OCI-LY7 (cell line): ENCODE results near the gene NOVA1. TPM values are rescaled to one million over a fixed set of nuclear protein-coding genes. Genes with fewer than 3 reads are reported as not detected.

ENCODE experiments used
- BruUV-seq: library from RNA; stranded (reverse); fragments of 400-500 nt; replicated peaks from 2 replicates; lab custom pipeline; 2021; lab: Mats Ljungman, UMichigan
- CTCF ChIA-PET: fragments of 300-600 bp; sonication (Branson Sonifier 250); formaldehyde crosslinking; loops from one replicate; lab custom pipeline; 2022; ENCODE audit warnings: antibody characterized with exemption; ENCODE audit not compliant: unreplicated experiment; lab: Charles Lee
- POLR2A ChIA-PET: fragments of 300-600 bp; sonication (Branson Sonifier 250); formaldehyde crosslinking; loops from one replicate; lab custom pipeline; 2022; ENCODE audit warnings: antibody characterized with exemption; lab: Charles Lee
- DNase-seq: peaks from one replicate; pipeline ENCODE4 v3.0.0-alpha.2; 2015; ENCODE audit warnings: low spot score
- H2AFZ ChIP-seq: fragments of 200-600 bp; sonication (generic), shearing (Covaris generic); 2 replicates; pipeline ENCODE4 v1.6.1; 2014; ENCODE audit warnings: mild to moderate bottlenecking, antibody characterized with exemption, low read length, moderate library complexity
- H3K27ac ChIP-seq: fragments of 200-600 bp; sonication (generic); 2 replicates; pipeline ENCODE4 v1.5.1; 2014; ENCODE audit warnings: mixed run types, low read depth, mild to moderate bottlenecking, moderate library complexity, low read length, inconsistent platforms; ENCODE audit not compliant: poor library complexity, severe bottlenecking
- H3K36me3 ChIP-seq: fragments of 200-600 bp; sonication (generic); 2 replicates; pipeline ENCODE4 v1.6.1; 2014; ENCODE audit warnings: mild to moderate bottlenecking, antibody characterized with exemption, low read length, moderate library complexity, mixed read lengths; ENCODE audit not compliant: insufficient read depth
- H3K4me1 ChIP-seq: fragments of 200-600 bp; sonication (generic); 2 replicates; pipeline ENCODE4 v1.5.1; 2014; ENCODE audit warnings: mild to moderate bottlenecking, low read length; ENCODE audit not compliant: insufficient read depth, poor library complexity, severe bottlenecking
- H3K4me2 ChIP-seq: fragments of 200-600 bp; sonication (generic); 2 replicates; pipeline ENCODE4 v1.6.1; 2014; ENCODE audit warnings: mild to moderate bottlenecking, low read length
- H3K4me3 ChIP-seq: fragments of 200-600 bp; sonication (generic); 2 replicates; pipeline ENCODE4 v1.5.1; 2014; ENCODE audit warnings: mild to moderate bottlenecking, low read depth, low read length; ENCODE audit not compliant: poor library complexity, severe bottlenecking
- H3K79me2 ChIP-seq: fragments of 200-600 bp; sonication (generic); 2 replicates; pipeline ENCODE4 v1.6.1; 2016; ENCODE audit warnings: low read depth, mild to moderate bottlenecking, low read length, moderate library complexity, mixed read lengths; ENCODE audit not compliant: insufficient read depth
- H3K9me2 ChIP-seq: fragments of 200-600 bp; sonication (generic); 2 replicates; pipeline ENCODE4 v1.6.1; 2016; ENCODE audit warnings: mild to moderate bottlenecking, low read length, mixed read lengths; ENCODE audit not compliant: insufficient read depth
- H3K9me3 ChIP-seq: fragments of 200-600 bp; sonication (generic); 2 replicates; pipeline ENCODE4 v1.6.1; 2014; ENCODE audit warnings: mild to moderate bottlenecking, mixed run types, low read length, mixed read lengths
- H4K20me1 ChIP-seq: fragments of 200-600 bp; sonication (generic); 2 replicates; pipeline ENCODE4 v1.6.1; 2014; ENCODE audit warnings: mild to moderate bottlenecking, antibody characterized with exemption, low read length, moderate library complexity, mixed read lengths; ENCODE audit not compliant: insufficient read depth
- EZH2phosphoT487 ChIP-seq: fragments of 200-600 bp; sonication (generic); IDR thresholded peaks from 2 replicates; pipeline ENCODE4 v1.6.1; 2018; ENCODE audit warnings: low read depth, borderline replicate concordance, mild to moderate bottlenecking, mixed run types, antibody characterized with exemption, low read length, moderate library complexity, mixed read lengths
- intact Hi-C: fragments of 100-400 bp; cut with micrococcal nuclease; formaldehyde crosslinking; loops from one replicate; pipeline ENCODE4 v1.10.0; 2022; ENCODE audit not compliant: unreplicated experiment
- total RNA-seq, 2 experiments: library from RNA; depleted of rRNA in 1 of 2; stranded (reverse); fragments of >200 nt in 1 of 2; shearing (Covaris generic) in 1 of 2; gene quantifications; 2 replicates each; pipeline ENCODE4 v1.2.3, GENCODE V29; 2014 to 2022
- TF ChIP-seq, protein P1 (sequence below): fragments of 200-600 bp; sonication (generic); conservative IDR thresholded peaks from 2 replicates; pipeline ENCODE4 v1.5.1; 2014; ENCODE audit warnings: mild to moderate bottlenecking, antibody characterized with exemption, low read length, moderate library complexity, mixed read lengths

Gene NOVA1
- total RNA-seq, 2 experiments from 2014 or later = not detected

DNA sequence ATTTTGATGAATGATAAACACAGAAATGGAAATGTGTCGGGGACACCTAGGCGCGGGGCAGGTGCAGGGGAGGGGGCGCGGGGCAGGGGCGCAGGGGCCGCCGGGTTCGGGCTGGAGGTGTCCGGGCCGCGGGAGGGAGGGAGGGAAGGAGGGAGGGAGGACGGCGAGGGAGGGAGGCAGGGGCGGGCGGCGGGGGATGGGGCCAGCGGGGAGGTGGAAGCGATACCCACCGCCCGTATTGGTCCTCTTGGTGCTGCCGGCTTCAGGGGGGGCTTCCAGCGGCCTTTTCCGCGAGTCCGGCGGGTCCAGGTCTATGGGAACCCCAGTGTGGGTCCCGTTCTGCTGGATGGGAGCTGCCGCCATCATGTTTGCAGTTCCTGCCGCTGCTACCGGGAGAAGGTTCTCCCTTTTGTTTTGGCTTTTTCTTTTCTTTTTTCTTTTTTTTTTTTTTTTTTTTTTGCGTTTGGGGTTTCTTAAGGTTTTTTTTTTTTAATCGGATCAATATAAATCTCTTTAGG lies 703 bp downstream of the NOVA1 start:
- Histone ChIP-seq H3K4me3 (no peak overlapping the region), H3K36me3 (no peaks in the 10 kb centered on the region), H3K79me2 (no peaks in the 10 kb centered on the region), H2AFZ (no peak overlapping the region), H3K4me2 (no peak overlapping the region), H3K9me2 (no peaks in the 10 kb centered on the region), H4K20me1 (no peaks in the 10 kb centered on the region), H3K4me1 (no peaks in the 10 kb centered on the region), H3K9me3 (no peaks in the 10 kb centered on the region), H3K27ac (no peak overlapping the region)
- TF ChIP-seq EZH2phosphoT487 = no peak
- TF ChIP-seq, protein P1, sequence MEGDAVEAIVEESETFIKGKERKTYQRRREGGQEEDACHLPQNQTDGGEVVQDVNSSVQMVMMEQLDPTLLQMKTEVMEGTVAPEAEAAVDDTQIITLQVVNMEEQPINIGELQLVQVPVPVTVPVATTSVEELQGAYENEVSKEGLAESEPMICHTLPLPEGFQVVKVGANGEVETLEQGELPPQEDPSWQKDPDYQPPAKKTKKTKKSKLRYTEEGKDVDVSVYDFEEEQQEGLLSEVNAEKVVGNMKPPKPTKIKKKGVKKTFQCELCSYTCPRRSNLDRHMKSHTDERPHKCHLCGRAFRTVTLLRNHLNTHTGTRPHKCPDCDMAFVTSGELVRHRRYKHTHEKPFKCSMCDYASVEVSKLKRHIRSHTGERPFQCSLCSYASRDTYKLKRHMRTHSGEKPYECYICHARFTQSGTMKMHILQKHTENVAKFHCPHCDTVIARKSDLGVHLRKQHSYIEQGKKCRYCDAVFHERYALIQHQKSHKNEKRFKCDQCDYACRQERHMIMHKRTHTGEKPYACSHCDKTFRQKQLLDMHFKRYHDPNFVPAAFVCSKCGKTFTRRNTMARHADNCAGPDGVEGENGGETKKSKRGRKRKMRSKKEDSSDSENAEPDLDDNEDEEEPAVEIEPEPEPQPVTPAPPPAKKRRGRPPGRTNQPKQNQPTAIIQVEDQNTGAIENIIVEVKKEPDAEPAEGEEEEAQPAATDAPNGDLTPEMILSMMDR = no peak
- ChIA-PET POLR2A (no interaction called here), CTCF (no interaction called here)
- no peak for DNase-seq
- no TSS peak for BruUV-seq
- intact Hi-C loops = no loop called here

DNA sequence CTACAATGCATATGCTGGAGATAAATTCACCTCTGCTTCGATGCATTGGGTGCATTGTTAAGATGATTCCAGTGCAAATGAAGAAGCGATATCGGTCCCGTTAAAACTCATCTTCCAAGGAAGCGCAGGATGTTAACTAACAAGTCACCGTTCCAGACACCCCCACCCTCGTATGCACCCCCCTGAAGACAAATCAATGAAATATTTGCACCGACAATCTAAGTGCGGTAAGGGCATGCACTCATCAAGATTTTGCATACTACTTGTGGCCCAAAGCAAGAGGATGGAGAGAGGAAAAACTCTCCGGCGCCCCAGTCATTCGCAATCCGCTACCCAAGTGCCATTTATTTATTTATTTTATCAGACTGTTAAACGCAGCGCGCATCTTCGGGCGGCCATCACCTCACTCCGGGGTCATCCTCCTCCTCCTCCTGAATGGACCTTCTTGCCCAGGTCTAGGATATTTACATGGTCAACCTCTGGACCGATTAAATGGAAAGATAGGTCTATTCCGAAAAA lies 1.2 kb downstream of the NOVA1 start:
- DNase-seq = no peak
- no TSS peak for BruUV-seq
- no peak overlapping the region for H2AFZ ChIP-seq
- H3K9me2 ChIP-seq = no peaks in the 10 kb centered on the region
- H3K79me2 ChIP-seq = no peaks in the 10 kb centered on the region
- intact Hi-C loops = no loop called here
- no peaks in the 10 kb centered on the region for H3K4me1 ChIP-seq
- H3K36me3 ChIP-seq = no peaks in the 10 kb centered on the region
- no peak overlapping the region for H3K4me2 ChIP-seq
- no peak for TF ChIP-seq EZH2phosphoT487
- TF ChIP-seq, protein P1 = no peak
- H3K9me3 ChIP-seq = no peaks in the 10 kb centered on the region
- ChIA-PET POLR2A (no interaction called here), CTCF (no interaction called here)
- no peaks in the 10 kb centered on the region for H4K20me1 ChIP-seq
- no peak overlapping the region for H3K4me3 ChIP-seq
- no peak overlapping the region for H3K27ac ChIP-seq

DNA sequence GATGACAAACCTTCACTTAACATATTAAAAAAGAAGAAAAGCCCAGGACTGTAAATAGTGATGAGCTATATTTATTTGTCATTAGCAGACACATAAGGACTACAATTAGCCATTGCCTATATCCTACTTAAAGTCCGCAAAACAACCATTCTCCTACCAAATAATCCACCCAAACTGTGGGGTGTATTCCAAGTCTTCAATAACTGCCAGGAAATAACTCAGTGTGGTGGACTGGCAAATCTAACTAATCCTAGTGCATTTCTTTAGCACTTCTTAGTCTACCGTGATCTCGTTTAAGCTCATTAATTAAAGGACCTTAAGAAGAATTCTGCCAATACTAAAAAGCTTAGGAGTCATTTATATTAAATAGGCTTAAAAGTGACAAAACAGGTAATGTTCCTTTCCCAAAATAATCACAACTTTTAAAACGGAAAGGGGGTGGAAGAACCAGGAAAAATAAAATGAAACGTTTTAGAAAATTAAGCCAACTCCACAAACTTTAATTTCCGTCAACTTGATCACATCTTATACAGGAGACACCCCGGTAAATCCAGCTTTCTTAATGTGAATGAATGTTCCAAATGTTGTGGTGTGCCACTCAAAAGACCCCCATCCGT lies 1.8 kb downstream of the NOVA1 start:
- CTCF ChIA-PET = no interaction called here
- DNase-seq = no peak
- Histone ChIP-seq H3K9me3 (no peaks in the 10 kb centered on the region), H3K27ac (no peak overlapping the region), H3K4me2 (no peak overlapping the region), H3K4me3 (no peak overlapping the region), H2AFZ (no peak overlapping the region), H3K36me3 (no peaks in the 10 kb centered on the region), H3K4me1 (no peaks in the 10 kb centered on the region), H3K9me2 (no peaks in the 10 kb centered on the region), H4K20me1 (no peaks in the 10 kb centered on the region), H3K79me2 (no peaks in the 10 kb centered on the region)
- POLR2A ChIA-PET = interaction anchor here (0.7 kb wide), 1 partner anchor 266 kb away, joined by 3 read pairs; no protein-coding TSS in a partner anchor
- TF ChIP-seq, protein P1 = no peak
- no peak for TF ChIP-seq EZH2phosphoT487
- BruUV-seq = no TSS peak
- intact Hi-C loops = no loop called here
